SW 1271 (cell line): ENCODE results near the gene RASSF5.
"Not testable (repeated sequence)": the region's sequence is repeated elsewhere in the genome, so short reads cannot be mapped to it uniquely, and the experiment has no call there.

Source experiments
- DNase-seq, 2 experiments: peaks; one replicate each; lab custom pipeline; 2025; lab: John Stamatoyannopoulos, UW

Gene RASSF5

DNA sequence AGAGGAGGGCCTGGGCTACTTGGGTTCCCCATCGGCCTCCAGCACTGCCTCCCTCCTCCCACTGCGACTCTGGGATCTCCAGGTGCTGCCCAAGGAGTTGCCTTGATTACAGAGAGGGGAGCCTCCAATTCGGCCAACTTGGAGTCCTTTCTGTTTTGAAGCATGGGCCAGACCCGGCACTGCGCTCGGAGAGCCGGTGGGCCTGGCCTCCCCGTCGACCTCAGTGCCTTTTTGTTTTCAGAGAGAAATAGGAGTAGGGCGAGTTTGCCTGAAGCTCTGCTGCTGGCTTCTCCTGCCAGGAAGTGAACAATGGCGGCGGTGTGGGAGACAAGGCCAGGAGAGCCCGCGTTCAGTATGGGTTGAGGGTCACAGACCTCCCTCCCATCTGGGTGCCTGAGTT lies 80.6 kb downstream of the RASSF5 start:
- DNase-seq, result no peak

DNA sequence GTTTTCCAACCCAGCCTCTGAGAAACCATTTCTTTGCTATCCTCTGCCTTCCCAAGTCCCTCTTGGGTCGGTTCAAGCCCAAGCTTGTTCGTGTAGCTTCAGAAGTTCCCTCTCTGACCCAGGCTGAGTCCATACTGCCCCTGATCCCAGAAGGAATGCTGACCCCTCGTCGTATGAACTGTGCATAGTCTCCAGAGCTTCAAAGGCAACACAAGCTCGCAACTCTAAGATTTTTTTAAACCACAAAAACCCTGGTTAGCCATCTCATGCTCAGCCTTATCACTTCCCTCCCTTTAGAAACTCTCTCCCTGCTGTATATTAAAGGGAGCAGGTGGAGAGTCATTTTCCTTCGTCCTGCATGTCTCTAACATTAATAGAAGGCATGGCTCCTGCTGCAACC lies 81.2 kb downstream of the RASSF5 start:
- DNase-seq, result no peak

DNA sequence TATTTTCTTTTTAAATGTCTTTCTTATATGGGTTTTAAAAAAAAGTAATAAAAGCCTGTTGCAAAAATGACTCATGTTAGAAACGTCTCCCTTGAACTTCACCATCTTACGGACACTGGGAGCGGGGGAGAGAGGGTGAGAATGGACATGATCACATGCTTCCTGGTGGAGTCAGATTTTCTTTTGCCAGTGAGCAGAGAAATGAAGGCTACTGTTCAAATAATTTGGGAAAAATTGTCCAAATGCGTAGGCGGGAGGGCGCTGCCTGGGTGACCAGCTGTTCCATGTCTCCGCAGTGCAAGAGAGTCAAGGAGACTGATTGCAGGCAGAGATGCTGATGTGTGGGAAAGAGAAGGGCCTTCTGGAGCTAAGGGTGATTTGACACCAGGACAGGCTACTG lies 81.9 kb downstream of the RASSF5 start:
- no peak for DNase-seq

DNA sequence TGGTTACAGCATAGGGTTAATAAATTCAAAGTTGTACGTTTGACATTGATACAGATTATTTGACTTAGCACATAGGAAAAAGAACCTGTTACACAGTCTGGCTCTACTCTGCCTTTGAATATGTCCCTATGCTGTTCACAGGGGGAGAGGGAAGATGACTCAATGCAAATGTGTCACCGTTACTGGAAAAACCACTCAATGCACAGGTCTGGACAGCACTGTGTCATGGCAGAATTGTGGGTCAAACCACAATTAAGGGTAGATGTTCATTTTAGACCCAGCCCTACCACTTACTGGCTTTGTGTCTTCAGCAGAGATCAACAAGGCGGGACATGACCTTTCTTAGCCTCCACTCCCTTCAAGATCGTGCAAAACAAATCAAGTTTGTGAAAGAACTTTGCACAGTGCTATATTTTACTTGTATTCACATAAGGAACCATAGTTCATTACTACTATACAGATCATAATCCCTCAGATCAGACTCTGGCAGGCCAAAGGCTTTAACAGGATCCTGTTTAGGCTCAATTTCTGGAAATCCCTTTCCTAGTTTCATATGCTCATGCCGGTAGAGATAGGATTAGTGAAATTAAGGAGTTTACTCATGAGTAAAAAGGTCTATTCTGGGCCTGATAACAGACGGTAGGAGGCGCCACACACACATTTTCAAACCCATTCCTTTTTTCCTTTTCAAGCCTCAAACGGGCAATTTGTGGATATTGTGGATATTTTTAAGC lies 82.9 kb downstream of the RASSF5 start:
- DNase-seq, result no peak

DNA sequence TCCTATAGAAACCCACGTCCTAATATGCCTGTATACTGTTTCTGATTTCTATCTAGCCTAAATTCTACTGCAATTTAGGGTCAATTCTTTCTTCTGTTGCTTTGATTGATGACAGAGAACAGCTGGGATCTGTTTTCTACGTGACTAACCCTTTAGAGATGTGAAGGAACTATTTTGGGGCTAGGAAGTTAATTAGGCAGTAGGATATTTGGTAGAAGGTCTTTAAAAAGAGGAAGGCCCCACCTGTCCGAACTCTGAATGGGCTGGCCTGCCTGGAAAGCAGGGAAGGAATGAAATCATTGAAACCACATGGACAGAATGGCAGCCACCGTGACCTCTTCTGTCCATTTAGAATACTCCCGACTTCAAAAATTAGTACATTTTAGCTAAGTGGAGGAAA lies 83.9 kb downstream of the RASSF5 start:
- no peak for DNase-seq

DNA sequence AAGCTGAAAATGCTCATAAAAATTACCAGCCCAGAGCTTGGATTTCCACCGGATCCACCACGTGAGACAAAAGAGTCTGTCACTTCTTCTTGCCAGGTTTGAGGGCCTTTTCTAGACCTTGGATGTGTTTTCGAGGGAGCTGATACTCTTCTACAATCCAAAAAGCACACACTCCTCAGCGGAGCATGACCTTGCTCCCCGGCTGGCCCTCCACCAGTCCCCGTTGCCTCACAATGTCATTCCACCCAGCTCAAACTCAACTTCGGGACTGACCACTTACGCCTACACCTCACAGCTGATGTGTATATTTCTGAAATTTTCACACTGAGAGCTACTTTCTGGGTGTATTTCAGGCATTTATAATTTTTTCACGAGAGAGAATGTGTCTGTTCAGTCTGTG lies 84.4 kb downstream of the RASSF5 start:
- no peak for DNase-seq

DNA sequence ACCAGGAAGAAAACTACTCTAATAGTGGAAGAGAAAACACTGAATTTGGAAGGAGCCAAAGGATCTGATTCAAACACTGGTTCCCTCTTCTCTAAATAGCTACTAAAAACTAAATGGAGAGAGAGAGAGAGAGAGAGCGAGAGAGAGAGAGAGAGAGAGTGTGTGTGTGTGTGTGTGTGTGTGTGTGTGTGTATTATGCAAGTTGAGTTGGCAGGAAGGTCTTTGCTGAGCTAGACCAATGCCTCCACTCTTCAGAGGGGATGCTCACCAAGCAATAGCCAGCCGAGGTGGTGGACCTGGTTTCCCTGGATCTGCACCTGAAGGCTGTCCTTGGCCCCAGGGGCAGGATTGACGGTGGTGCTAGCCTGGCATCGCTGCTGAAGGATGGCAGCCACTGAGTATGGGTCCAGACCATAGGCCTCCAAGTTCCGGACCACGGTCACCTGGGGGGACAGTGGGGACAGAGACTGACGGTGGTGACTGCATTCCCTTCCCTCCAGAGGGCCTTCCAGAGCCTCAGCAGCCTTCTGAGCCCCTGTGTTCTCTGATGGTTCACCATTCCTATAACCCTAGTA lies 86.1 kb downstream of the RASSF5 start:
- no peak for DNase-seq

DNA sequence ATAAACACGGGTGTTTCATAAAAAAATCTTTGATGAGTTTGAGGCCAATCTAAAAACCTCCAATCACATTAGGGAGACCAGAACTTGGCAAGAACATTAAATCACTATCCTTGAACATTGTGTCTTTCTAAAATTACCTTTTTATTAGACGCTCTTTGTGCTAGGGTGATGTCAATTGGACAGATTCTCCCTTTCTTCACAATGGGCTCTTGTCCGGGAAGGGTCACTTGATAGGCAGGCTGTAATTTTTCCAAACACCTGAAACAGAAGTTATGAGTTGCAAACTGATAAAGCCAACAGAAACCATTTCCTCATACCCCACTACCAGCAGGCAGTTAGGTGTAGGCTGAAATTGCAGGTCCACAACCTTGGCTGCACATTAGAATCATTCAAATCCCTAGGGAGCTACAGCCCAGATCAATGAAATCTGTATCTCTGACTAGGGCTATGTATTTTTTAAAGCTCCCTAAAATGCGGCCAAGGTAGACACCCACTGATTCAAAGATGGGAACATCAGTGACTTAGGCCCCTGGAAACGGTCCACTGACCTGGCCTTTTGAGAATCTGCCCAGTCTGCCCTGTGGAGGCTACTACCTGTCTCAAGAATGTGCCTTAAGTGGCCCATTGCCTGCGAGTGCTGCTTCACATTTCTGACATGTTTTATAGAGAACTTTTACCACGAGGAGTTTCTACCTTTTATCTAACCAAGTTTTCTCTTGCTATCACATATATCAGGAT lies 88.4 kb downstream of the RASSF5 start:
- no peak for DNase-seq

DNA sequence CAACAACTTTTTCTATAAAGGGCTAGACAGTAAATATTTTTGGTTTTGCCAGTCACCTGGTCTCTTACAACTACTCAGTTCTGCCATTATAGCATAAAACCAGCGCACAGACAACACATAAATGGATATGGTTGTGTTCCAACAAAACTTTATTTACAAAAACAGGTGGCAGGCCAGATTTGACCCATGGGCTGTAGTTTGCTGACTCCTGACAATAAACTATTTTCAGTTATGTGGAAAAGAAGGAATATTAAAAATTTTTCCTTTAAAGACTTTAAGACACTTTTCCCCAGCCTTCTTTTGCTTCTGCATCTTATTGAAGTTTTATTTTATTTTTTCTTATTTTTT lies 89.0 kb downstream of the RASSF5 start:
- DNase-seq, result no peak

DNA sequence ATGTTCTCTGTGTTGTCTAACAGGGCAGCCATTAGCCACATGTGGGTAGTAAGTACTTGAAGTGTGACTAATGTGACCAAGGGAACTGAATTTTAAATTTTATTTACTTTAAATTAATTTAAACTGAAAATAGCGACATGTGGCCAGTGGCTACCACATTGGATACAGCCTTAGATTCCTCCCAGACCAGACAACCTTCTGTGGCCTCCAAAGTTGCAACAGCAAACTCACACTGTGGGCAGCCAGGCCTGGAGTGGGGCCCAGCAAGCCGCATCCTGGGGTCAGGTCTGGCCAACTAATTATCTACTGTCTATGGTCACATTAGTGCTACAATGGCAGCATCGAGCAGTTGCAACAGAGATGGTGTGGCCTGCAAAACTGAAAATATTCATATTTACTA lies 93.2 kb downstream of the RASSF5 start:
- no peak for DNase-seq

DNA sequence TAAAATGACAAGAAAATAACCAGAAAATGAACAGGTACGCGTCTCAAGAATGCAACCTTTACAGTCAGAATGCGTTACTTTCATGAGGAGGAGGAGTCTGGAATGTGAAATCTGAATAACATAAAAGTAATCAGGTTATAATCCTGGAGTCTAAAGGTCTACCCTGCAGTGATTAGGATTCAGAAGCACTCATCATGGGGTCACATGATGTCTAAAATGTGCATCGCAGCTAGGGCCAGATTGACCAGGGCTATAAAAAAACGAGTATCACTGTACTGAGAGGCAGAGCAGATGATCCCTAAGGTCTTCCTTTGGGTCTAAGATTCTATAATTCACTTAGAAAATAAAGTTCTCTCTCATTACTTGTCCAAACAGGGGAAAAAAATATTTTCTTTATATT lies 97.5 kb downstream of the RASSF5 start:
- no peak for DNase-seq

DNA sequence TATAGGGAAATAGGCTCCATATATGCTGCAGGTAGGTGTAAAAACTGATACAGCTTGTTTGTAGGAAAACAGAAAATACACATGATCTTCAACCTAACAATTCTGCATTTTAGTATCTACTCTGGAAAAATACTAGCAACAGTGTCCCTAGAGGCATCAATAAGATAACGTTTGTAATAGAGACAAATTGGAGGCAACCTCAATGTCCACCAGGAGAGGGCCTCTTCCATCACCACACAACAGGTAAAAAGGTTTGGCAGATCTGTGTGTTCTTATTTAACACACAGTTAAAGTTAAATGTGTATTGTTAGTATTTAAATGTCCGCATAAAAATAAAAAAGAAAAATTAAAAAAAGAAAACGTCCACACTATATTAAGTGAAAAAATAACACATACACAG lies 99.5 kb downstream of the RASSF5 start:
- DNase-seq, result peak in 1 of 2 experiments; percentile 23

DNA sequence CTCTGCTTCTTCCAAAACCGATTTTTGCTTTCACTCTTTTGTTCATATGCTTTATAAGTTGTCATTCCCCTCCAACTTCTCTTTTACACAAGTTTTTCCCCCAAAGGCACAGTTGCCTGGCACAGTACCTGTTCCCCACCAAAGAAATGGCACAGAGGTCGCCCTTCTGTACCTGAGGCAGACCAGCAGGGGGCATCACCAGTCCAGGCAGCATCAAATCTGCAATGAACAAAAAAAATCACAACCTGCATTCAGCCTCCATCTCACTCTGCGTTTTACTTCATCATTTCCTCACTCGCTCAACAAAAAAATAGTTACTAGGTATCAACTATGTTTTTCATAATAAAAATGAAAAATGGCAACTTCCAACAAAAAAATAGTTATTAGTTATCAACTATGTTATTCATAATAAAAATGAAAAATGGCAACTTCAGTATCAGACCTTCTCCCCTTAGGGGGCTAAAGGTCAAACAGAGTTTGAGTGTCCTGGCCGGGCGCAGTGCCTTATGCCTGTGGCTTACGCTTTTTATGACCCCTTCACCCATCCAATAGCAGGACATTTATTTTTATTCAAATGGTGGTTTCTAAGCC lies 100.9 kb downstream of the RASSF5 start:
- peak in 1 of 2 experiments; percentile 5 for DNase-seq

DNA sequence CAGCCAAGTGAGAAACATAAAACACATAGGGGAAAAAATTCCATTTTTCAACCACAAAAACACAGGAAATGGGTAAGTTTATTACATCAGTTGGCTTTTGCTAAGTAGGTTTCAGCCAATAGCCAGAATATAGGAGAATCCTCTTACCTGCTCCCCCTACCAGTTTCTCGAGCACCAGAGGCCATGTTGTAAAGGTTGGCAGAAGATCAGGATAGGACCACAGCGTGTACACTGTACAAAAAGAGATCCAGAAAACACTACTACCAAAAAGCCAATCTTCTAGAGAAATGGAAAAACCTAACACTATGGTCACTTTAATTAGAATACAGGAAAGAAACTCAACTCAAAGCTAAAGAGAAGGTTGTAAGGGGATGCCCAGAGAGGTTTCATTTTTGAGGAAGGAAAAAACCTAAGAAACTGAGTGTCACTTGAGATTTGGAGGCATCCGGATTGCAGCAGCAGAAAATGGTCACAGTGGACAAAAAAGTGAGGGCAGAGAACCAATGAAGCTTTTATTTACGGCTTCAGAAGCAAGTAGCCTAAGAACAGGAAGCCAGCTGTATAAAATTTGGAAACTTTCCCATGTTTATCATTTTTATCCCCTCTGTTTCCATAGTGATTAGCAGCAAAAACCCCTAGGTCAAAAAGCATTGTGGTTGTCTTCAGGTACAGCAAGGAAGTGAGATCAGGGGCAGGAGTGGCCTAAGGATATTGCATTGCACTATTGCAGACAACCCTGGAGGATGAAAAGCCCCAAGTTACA lies 102.1 kb downstream of the RASSF5 start:
- no peak for DNase-seq

DNA sequence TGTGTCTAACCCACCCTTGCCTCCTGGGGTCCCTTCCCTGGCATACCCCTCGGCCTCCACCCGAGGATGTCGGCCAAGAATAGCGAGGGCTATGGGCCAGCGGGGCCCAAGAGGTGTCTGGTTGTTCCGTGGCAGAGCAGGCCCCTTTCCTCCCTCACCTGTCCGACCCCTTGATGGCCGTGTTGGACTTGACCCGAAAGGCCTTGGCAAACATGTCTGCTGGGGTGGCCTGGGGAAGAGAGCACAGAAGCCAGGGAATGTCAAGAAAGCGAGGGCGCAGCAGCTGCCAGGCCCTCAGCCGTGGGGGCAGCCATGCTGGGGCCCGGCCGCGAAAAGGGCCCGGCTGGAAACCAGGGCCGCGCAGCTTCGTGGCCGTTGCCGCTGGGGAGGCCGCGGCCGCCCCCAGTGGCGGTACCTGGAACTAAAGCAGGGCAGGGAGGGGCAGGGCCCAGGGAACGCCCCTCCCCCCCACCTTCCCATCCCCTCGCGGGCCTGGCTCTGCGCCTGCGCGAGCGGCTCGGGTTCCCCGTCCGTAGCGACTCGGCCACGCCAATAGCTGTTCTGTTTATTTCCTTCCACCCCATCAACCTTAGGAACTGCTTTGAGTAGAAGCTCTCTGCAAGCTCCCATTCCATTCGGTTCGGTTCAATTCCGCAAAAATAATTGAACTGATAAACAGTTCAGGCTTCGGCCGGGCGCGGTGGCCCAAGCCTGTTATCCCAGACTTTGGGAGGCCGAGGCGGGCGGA lies 105.0 kb downstream of the RASSF5 start, which contains the start of gene EIF2D:
TSS of gene EIF2D (minus strand) at position 337 of the 748 bp plus-strand sequence. CDS start at position 214, 123 bp downstream.
- peak; percentile 52 to 88 for DNase-seq

DNA sequence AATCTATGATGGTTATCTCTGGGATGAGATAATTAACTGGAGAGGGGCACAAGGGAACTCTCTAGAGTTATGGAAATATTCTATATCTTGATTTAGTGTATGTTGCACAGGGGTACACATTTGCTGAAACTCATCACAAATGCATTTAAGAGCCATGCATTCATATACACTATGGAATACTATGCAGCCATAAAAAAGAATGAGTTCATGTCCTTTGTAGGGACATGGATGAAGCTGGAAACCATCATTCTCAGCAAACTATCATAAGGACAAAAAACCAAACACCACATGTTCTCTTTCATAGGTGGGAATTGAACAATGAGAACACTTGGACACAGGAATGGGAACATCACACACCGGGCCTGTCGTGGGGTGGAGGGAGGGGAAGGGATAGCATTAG lies 119.1 kb downstream of the RASSF5 start:
- not testable (repeated sequence) for DNase-seq

DNA sequence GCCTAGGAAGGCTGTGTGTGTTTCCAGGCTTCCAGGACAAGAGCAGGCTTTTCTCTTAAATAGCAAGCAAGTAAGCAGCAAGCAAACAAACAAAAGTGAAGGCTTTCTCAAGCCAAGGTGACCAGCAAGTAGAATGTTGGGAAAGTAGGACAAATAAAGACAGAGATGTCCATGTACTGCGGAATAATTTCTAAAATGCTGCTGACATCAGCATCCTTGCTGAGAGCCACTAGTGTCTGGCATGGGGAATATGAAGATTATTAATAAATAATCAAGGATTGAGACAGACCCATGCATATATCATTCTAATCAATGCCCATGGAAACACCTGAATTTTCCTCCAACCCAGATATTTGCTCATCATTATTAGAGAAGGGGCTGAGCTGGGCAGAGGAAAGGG lies 121.6 kb downstream of the RASSF5 start:
- no peak for DNase-seq

DNA sequence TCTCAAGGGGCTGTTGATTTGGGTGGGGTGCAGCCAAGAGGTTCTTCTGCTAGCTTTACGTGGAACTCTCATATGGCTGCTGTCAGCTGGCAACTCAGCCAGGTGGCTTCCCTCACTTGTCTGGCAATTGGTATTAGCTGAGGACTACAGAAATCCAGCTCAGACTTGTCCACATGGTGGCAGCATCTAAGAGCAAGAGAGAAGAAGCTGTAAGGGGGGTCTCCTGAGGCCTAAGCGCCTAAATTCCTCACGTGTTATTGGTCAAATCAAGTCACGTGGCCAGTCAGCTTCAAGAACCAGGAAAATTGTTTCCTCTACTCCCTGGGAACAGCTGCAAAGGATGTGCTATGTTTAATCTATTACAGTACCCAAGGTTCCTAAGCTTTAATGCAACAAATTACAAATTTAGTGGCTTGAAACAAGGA lies 123.8 kb downstream of the RASSF5 start:
- peak; percentile 8 to 60 for DNase-seq

DNA sequence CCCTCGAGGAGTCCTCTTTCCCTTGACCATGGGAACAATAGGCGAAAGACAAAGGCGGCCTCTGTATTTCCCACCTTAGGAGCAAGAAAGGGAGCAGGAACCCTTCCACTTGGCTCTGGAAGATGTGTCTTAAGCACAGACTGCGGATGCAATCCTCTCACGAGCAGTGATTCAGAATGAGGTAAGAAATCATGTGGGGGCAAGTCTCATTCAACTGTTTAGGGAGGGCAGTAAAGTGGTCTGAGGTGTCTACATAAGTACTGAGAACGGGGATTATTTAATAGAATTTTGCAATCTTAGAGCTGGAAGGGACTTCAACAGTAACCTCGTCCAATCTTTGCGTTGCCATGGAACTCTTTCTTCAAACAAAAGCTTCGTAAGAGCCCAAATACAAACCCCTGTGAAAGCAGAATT lies 126.4 kb downstream of the RASSF5 start:
- DNase-seq, result no peak

DNA sequence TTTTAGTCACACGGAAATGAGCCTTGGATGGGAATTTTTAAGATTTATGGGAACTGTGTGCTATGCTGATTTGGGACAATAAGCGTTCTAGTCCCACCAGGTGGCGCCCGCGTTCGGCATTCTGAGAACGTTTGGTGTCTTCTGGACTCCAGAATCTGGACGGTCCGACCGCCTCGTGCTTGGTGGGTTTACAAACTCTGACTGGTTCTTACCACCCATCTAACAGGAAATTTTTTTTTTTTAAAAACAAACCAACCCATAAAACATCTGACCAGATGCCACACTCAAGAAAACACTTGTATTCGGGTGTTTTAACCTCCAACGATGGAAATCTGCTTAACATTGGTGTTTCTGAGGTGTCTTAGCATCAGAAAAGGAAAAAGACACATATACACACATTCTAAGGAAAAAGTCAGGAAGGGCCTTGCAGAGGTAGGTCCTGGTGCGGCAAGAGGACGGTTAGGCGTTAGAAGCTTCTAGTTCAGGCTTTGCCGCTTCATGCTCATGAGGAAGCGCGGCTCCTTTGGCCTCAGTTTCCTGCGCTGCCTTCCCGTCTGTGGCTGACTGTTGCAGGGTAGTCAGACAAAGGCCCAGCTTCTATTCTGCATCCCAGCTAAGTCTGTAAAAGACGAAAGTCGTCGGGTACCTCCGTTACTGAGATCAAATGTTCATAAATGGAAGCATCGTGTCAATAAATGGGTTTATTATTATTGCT lies 127.2 kb downstream of the RASSF5 start:
- peak; percentile 27 to 58 for DNase-seq
